Esophagus muscularis mucosa (tissue), 3 donors: ENCODE data around the gene ARHGAP23.

ENCODE experiments used
- CTCF ChIP-seq, 3 experiments: fragments of 200-600 bp in 2 of 3; fragments of 450-650 bp in 1 of 3; sonication (generic) in 2 of 3; IDR thresholded peaks; one replicate each; pipeline ENCODE4 v1.5.1; 2017 to 2019; ENCODE audit warnings: antibody characterized with exemption in 3 of 3, mild to moderate bottlenecking in 2 of 3, moderate library complexity in 1 of 3
- POLR2A ChIP-seq: fragments of 450-650 bp; IDR thresholded peaks from one replicate; pipeline ENCODE4 v1.6.1; 2017; ENCODE audit warnings: antibody characterized with exemption, moderate library complexity, mild to moderate bottlenecking, low read depth

- no peak for TF ChIP-seq CTCF (IDR thresholded peaks at IDR 0.05)
- TF ChIP-seq POLR2A, result no peak
Measured at GRCh38 chr17:38397227-38397626, 31.0 kb upstream of the ARHGAP23 start.
